ENCODE results near the gene CCDC85C.

CCDC85C gene

GRCh38 chr14:99467336-99468078 is 136.5 kb downstream of the CCDC85C start:
- DNase-seq = no peak

GRCh38 chr14:99466758-99467157 is 137.2 kb downstream of the CCDC85C start:
- DNase-seq = no peak

GRCh38 chr14:99465288-99465687 is 138.7 kb downstream of the CCDC85C start:
- DNase-seq = no peak

GRCh38 chr14:99463974-99464373 is 140.0 kb downstream of the CCDC85C start:
- no peak for DNase-seq

- no peak for DNase-seq
Measured at GRCh38 chr14:99462210-99462609, 141.8 kb downstream of the CCDC85C start.

GRCh38 chr14:99461411-99462085 is 142.5 kb downstream of the CCDC85C start:
- DNase-seq = no peak

- no peak for DNase-seq
Measured at GRCh38 chr14:99460793-99461192, 143.2 kb downstream of the CCDC85C start.

GRCh38 chr14:99459481-99460100 is 144.4 kb downstream of the CCDC85C start:
- DNase-seq = no peak

GRCh38 chr14:99454246-99454645 is 149.8 kb downstream of the CCDC85C start:
- no peak for DNase-seq

- DNase-seq = no peak
Measured at GRCh38 chr14:99452968-99453367, 151.0 kb downstream of the CCDC85C start.

GRCh38 chr14:99451234-99451633 is 152.8 kb downstream of the CCDC85C start:
- no peak for DNase-seq

GRCh38 chr14:99450266-99450665 is 153.7 kb downstream of the CCDC85C start:
- no peak for DNase-seq

Measured in retina (tissue), 1 donor.